Panc1 (cell line): ENCODE results near the gene CPPED1. TPM values are rescaled to one million over a fixed set of nuclear protein-coding genes. Genes with fewer than 3 reads are reported as not detected.

Source experiments
- ATAC-seq: fragments of 200-7000 bp; cut with Tn5 transposase; 2 replicates; pipeline ENCODE4 v1.9.1; 2020; ENCODE audit warnings: mild to moderate bottlenecking, moderate library complexity
- BruUV-seq: library from RNA; stranded (reverse); fragments of 400-500 nt; replicated peaks from 2 replicates; lab custom pipeline; 2021; lab: Mats Ljungman, UMichigan
- CTCF ChIA-PET: fragments of 300-600 bp; sonication (Branson Sonifier 250); formaldehyde crosslinking; loops from one replicate; lab custom pipeline; 2022; ENCODE audit warnings: antibody characterized with exemption; lab: Charles Lee
- POLR2A ChIA-PET: fragments of 300-600 bp; sonication (Branson Sonifier 250); formaldehyde crosslinking; loops from one replicate; lab custom pipeline; 2022; ENCODE audit warnings: antibody characterized with exemption; lab: Charles Lee
- DNase-seq: peaks from one replicate; pipeline ENCODE4 v3.0.0-alpha.2; 2010; ENCODE audit warnings: low read depth, low spot score
- H3K27ac ChIP-seq: 2 replicates; pipeline ENCODE4 v1.5.1; 2011; ENCODE audit warnings: mild to moderate bottlenecking, low read length, inconsistent platforms
- H3K27me3 ChIP-seq: fragments of 200-500 bp; sonication (Bioruptor generic); 2 replicates; pipeline ENCODE4 v1.6.0; 2014; ENCODE audit warnings: low read length, inconsistent platforms; ENCODE audit not compliant: control insufficient read depth, insufficient read depth
- H3K36me3 ChIP-seq: fragments of 200-500 bp; sonication (Bioruptor generic); 2 replicates; pipeline ENCODE4 v1.5.1; 2014; ENCODE audit warnings: inconsistent platforms, mild to moderate bottlenecking, low read length, moderate library complexity; ENCODE audit not compliant: control insufficient read depth, insufficient read depth
- H3K4me1 ChIP-seq: 2 replicates; pipeline ENCODE4 v1.5.1; 2011; ENCODE audit warnings: inconsistent platforms, mild to moderate bottlenecking, low read length, moderate library complexity; ENCODE audit not compliant: control insufficient read depth, insufficient read depth
- H3K4me3 ChIP-seq, 2 experiments: 2 replicates each; pipeline ENCODE4 v1.5.1; 2011 to 2012; ENCODE audit warnings: low read depth in 2 of 2, low read length in 2 of 2, mild to moderate bottlenecking in 2 of 2, inconsistent platforms in 1 of 2, moderate library complexity in 1 of 2
- H3K9me3 ChIP-seq: fragments of 200-500 bp; sonication (Bioruptor generic); 2 replicates; pipeline ENCODE4 v1.5.1; 2014; ENCODE audit warnings: low read depth, mild to moderate bottlenecking, inconsistent platforms, low read length, moderate library complexity; ENCODE audit not compliant: control insufficient read depth, insufficient read depth
- POLR2AphosphoS5 ChIP-seq: IDR thresholded peaks from 2 replicates; pipeline ENCODE4 v1.6.1; 2012; ENCODE audit warnings: mild to moderate bottlenecking, low read depth, low read length, moderate library complexity
- SIN3A ChIP-seq: IDR thresholded peaks from 2 replicates; pipeline ENCODE4 v1.6.1; 2012; ENCODE audit warnings: low read depth, mild to moderate bottlenecking, low read length, moderate library complexity, borderline replicate concordance; ENCODE audit not compliant: insufficient read depth
- TCF7L2 ChIP-seq: IDR thresholded peaks from 2 replicates; pipeline ENCODE4 v1.6.1; 2011; ENCODE audit warnings: mild to moderate bottlenecking, low read depth, low read length, inconsistent platforms
- in situ Hi-C: cut with HindIII; loops from 2 replicates; pipeline ENCODE4 v1.10.0; 2016; ENCODE audit warnings: low sequenced_read_pairs, low pct_unique_long_range_greater_than_20kb
- intact Hi-C: fragments of 100-400 bp; cut with micrococcal nuclease; formaldehyde crosslinking; loops from one replicate; pipeline ENCODE4 v1.10.0; 2022; ENCODE audit not compliant: unreplicated experiment
- total RNA-seq: library from RNA; stranded (reverse); gene quantifications from one replicate; pipeline ENCODE4 v1.2.1, GENCODE V29; 2021; ENCODE audit not compliant: unreplicated experiment
- TF ChIP-seq, protein P1 (sequence below), 2 experiments: IDR thresholded peaks; 2 replicates each; pipeline ENCODE4 v1.6.1; 2011 to 2012; ENCODE audit warnings: low read depth in 2 of 2, control low read depth in 1 of 2, low read length in 1 of 2, mild to moderate bottlenecking in 1 of 2, moderate library complexity in 1 of 2; ENCODE audit not compliant: insufficient read depth in 1 of 2
- TF ChIP-seq, protein P2 (sequence below): fragments of 450-650 bp; IDR thresholded peaks from 2 replicates; pipeline ENCODE4 v1.5.1; 2017; ENCODE audit warnings: mild to moderate bottlenecking

Gene CPPED1
- total RNA-seq, 1 experiment from 2014 or later = 12.5 TPM

DNA sequence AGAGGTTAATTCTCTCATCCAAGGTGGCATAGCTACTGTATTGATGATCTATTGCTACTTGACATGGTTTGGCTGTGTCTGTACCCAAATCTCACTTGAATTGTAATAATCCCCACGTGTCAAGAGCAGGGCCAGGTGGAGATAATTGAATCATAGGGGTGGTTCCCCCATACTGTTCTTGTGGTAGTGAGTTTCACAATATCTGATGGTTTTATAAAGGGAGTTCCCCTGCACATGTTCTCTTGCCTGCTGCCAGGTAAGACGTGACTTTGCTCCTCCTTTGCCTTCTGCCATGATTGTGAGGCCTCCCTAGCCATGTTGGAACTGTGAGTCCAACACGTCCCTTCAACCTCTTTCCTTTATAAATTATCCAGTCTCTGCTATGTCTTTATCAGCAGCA, 22.9 kb upstream of the CPPED1 start:
- H3K27me3 ChIP-seq = no peaks in the 10 kb centered on the region
- ATAC-seq = no peak
- in situ Hi-C loops = no loop called here
- H3K4me1 ChIP-seq = no peaks in the 10 kb centered on the region
- DNase-seq = no peak
- intact Hi-C loops = no loop called here
- ChIA-PET CTCF (no interaction called here), POLR2A (no interaction called here)
- no peak overlapping the region for H3K4me3 ChIP-seq
- no peaks in the 10 kb centered on the region for H3K36me3 ChIP-seq
- BruUV-seq = no TSS peak
- TF ChIP-seq POLR2AphosphoS5 (no peak), TCF7L2 (no peak), SIN3A (no peak)
- TF ChIP-seq, protein P1, sequence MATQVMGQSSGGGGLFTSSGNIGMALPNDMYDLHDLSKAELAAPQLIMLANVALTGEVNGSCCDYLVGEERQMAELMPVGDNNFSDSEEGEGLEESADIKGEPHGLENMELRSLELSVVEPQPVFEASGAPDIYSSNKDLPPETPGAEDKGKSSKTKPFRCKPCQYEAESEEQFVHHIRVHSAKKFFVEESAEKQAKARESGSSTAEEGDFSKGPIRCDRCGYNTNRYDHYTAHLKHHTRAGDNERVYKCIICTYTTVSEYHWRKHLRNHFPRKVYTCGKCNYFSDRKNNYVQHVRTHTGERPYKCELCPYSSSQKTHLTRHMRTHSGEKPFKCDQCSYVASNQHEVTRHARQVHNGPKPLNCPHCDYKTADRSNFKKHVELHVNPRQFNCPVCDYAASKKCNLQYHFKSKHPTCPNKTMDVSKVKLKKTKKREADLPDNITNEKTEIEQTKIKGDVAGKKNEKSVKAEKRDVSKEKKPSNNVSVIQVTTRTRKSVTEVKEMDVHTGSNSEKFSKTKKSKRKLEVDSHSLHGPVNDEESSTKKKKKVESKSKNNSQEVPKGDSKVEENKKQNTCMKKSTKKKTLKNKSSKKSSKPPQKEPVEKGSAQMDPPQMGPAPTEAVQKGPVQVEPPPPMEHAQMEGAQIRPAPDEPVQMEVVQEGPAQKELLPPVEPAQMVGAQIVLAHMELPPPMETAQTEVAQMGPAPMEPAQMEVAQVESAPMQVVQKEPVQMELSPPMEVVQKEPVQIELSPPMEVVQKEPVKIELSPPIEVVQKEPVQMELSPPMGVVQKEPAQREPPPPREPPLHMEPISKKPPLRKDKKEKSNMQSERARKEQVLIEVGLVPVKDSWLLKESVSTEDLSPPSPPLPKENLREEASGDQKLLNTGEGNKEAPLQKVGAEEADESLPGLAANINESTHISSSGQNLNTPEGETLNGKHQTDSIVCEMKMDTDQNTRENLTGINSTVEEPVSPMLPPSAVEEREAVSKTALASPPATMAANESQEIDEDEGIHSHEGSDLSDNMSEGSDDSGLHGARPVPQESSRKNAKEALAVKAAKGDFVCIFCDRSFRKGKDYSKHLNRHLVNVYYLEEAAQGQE (IDR thresholded peaks at IDR 0.05; ENCODE audit: insufficient read depth in 1 of 2, low read depth in 2 of 2, low read length in 1 of 2) = no peak
- TF ChIP-seq, protein P2, sequence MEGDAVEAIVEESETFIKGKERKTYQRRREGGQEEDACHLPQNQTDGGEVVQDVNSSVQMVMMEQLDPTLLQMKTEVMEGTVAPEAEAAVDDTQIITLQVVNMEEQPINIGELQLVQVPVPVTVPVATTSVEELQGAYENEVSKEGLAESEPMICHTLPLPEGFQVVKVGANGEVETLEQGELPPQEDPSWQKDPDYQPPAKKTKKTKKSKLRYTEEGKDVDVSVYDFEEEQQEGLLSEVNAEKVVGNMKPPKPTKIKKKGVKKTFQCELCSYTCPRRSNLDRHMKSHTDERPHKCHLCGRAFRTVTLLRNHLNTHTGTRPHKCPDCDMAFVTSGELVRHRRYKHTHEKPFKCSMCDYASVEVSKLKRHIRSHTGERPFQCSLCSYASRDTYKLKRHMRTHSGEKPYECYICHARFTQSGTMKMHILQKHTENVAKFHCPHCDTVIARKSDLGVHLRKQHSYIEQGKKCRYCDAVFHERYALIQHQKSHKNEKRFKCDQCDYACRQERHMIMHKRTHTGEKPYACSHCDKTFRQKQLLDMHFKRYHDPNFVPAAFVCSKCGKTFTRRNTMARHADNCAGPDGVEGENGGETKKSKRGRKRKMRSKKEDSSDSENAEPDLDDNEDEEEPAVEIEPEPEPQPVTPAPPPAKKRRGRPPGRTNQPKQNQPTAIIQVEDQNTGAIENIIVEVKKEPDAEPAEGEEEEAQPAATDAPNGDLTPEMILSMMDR = no peak
- H3K9me3 ChIP-seq = no peaks in the 10 kb centered on the region
- H3K27ac ChIP-seq = no peak overlapping the region

DNA sequence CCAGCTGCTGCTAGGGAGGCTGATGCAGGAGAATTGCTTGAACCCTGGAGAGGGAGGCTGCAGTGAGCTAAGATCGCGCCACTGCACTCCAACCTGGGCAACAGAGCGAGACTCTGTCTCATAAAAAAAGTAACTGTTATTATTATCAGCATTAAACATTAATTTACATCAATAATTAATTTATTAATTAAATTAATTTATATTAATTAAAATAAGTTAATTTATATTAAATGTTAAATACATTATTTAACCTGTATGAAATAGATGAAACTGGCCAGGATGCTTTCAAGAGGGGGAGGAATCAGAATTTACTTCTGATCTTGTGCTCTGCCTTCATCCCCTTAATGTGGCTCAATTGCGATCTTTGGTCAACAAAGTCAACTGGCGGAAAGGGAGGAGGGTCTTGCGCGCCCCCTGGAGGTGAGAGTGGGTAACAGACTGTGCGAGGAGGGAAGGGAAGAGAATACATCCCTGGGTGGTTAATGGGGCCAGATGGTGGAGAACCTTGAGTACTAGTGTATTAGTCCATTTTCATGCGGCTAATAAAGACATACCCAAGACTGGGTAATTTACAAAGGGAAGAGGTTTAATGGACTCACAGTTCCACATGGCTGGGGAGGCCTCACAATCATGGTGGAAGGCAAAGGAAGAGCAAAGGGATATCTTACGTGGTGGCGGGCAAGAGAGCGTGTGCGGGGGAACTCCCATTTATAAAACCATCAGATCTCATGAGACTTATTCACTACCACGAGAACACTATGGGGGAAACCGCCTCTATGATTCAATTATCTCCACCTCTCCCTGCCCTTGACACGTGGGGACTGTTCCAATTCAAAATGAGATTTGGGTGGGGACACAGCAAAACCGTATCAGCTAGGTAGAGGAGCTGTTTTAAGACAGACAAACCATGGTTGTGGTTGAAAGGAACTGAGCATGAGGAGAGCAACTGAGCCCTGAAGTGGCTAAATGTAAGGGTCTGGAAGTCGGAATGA, 15.7 kb upstream of the CPPED1 start:
- in situ Hi-C loops = no loop called here
- ChIA-PET CTCF (no interaction called here), POLR2A (no interaction called here)
- H3K36me3 ChIP-seq = no peaks in the 10 kb centered on the region
- H3K4me3 ChIP-seq = no peak overlapping the region
- no peaks in the 10 kb centered on the region for H3K9me3 ChIP-seq
- H3K27ac ChIP-seq = no peak overlapping the region
- intact Hi-C loops = loop anchor here (5.0 kb wide), 2 partner anchors 247 to 362 kb away; no protein-coding TSS in a partner anchor
- no TSS peak for BruUV-seq
- ATAC-seq = peak; percentile 69; the same call in 1 of the 2 replicates
- TF ChIP-seq, protein P2 = peak; percentile 89
- no peak for TF ChIP-seq SIN3A
- DNase-seq = peak; percentile 8
- H3K27me3 ChIP-seq = no peaks in the 10 kb centered on the region
- H3K4me1 ChIP-seq = no peaks in the 10 kb centered on the region
